Uterus (tissue), 4 donors: ENCODE results near the gene TBX5. TPM values are rescaled to one million over a fixed set of nuclear protein-coding genes. Genes with fewer than 3 reads are reported as not detected.

Source experiments
- DNase-seq, 2 donors: peaks; one replicate each; pipeline ENCODE4 v3.0.0-alpha.2; 2019 to 2020
- H3K27ac ChIP-seq, 2 donors: fragments of 200-600 bp; sonication (generic); 1 replicate in 1 of 2; 2 replicates in 1 of 2; pipeline ENCODE4 v1.5.1; 2016 to 2018
- H3K27me3 ChIP-seq, 2 donors: fragments of 200-600 bp; sonication (generic); one replicate each; pipeline ENCODE4 v1.5.1; 2018 to 2019; ENCODE audit warnings: control low read depth in 1 of 2
- H3K36me3 ChIP-seq, 2 donors: fragments of 200-600 bp; sonication (generic); one replicate each; pipeline ENCODE4 v1.5.1; 2019; ENCODE audit warnings: control low read depth in 1 of 2
- H3K4me1 ChIP-seq, 2 donors: fragments of 200-600 bp; sonication (generic); one replicate each; pipeline ENCODE4 v1.5.1; 2018 to 2019; ENCODE audit warnings: control low read depth in 1 of 2
- H3K4me3 ChIP-seq, 2 donors: fragments of 200-600 bp; sonication (generic); 1 replicate in 1 of 2; 2 replicates in 1 of 2; pipeline ENCODE4 v1.5.1; 2018 to 2019; ENCODE audit warnings: mild to moderate bottlenecking in 1 of 2
- H3K9me3 ChIP-seq, 2 donors: fragments of 200-600 bp; sonication (generic); one replicate each; pipeline ENCODE4 v1.5.1; 2019; ENCODE audit warnings: control low read depth in 1 of 2
- CTCF ChIP-seq, 4 experiments: fragments of 200-600 bp in 2 of 4; fragments of 450-650 bp in 2 of 4; sonication (generic) in 2 of 4; IDR thresholded peaks; one replicate each; pipeline ENCODE4 v1.5.1; 2016 to 2019; ENCODE audit warnings: antibody characterized with exemption in 4 of 4, mild to moderate bottlenecking in 2 of 4, moderate library complexity in 1 of 4
- POLR2A ChIP-seq, 2 donors: fragments of 450-650 bp; IDR thresholded peaks; one replicate each; pipeline ENCODE4 v1.6.1; 2016; ENCODE audit warnings: antibody characterized with exemption in 2 of 2, mild to moderate bottlenecking in 1 of 2, moderate library complexity in 1 of 2
- intact Hi-C: fragments of 100-400 bp; cut with DNase I; formaldehyde crosslinking; loops from one replicate; pipeline ENCODE4 v1.15.1; 2023; ENCODE audit warnings: low total_unique reads
- total RNA-seq, 4 donors: library from RNA; depleted of rRNA in 3 of 4; stranded (reverse); fragments of >200 nt in 3 of 4; gene quantifications; one replicate each; pipeline versions ENCODE4 v1.1.0 to v1.2.4, GENCODE V29; 2014 to 2023
- donor health status: DM: yes; HTN: yes; CAD: no.

Gene TBX5
- total RNA-seq, 4 donors from 2014 or later = not detected

GRCh38 chr12:114401328-114402083 lies 4.4 kb downstream of the TBX5 start:
- DNase-seq = no peak
- Histone ChIP-seq H3K4me1 (peaks cover 0 to 6% of the 10 kb centered on the region in 2 donors), H3K9me3 (no peaks in the 10 kb centered on the region), H3K4me3 (no peak overlapping the region), H3K27me3 (peaks cover 0 to 93% of the 10 kb centered on the region in 2 donors), H3K36me3 (no peaks in the 10 kb centered on the region), H3K27ac (no peak overlapping the region)
- no peak for TF ChIP-seq POLR2A (IDR thresholded peaks at IDR 0.05)
- no peak for TF ChIP-seq CTCF (IDR thresholded peaks at IDR 0.05)
- intact Hi-C loops = no loop called here

- TF ChIP-seq CTCF (IDR thresholded peaks at IDR 0.05) (no peak), POLR2A (IDR thresholded peaks at IDR 0.05) (no peak)
- intact Hi-C loops = no loop called here
- no peak for DNase-seq
- H3K4me1 ChIP-seq = peaks cover 0 to 11% of the 10 kb centered on the region in 2 donors
- H3K27ac ChIP-seq = no peak overlapping the region
- no peaks in the 10 kb centered on the region for H3K36me3 ChIP-seq
- H3K4me3 ChIP-seq = no peak overlapping the region
- peaks cover 0 to 92% of the 10 kb centered on the region in 2 donors for H3K27me3 ChIP-seq
- no peaks in the 10 kb centered on the region for H3K9me3 ChIP-seq
These were observed 5.0 kb downstream of the TBX5 start for GRCh38 chr12:114400925-114401324.

GRCh38 chr12:114400361-114400811 lies 5.6 kb downstream of the TBX5 start:
- Histone ChIP-seq H3K4me3 (no peak overlapping the region), H3K27me3 (peaks cover 0 to 89% of the 10 kb centered on the region in 2 donors), H3K9me3 (no peaks in the 10 kb centered on the region), H3K27ac (no peak overlapping the region), H3K4me1 (peaks cover 0 to 9% of the 10 kb centered on the region in 2 donors), H3K36me3 (no peaks in the 10 kb centered on the region)
- TF ChIP-seq POLR2A (IDR thresholded peaks at IDR 0.05) = no peak
- TF ChIP-seq CTCF (IDR thresholded peaks at IDR 0.05) = no peak
- intact Hi-C loops = no loop called here
- DNase-seq = no peak

- H3K27me3 ChIP-seq = peaks cover 0 to 89% of the 10 kb centered on the region in 2 donors
- no peak overlapping the region for H3K27ac ChIP-seq
These were observed 6.2 kb downstream of the TBX5 start for GRCh38 chr12:114399664-114400211.

More at GRCh38 chr12:114399664-114400211, 6.2 kb downstream of the TBX5 start:
- intact Hi-C loops = no loop called here
- peaks cover 0 to 5% of the 10 kb centered on the region in 2 donors for H3K4me1 ChIP-seq
- no peaks in the 10 kb centered on the region for H3K36me3 ChIP-seq
- TF ChIP-seq POLR2A (IDR thresholded peaks at IDR 0.05) (no peak), CTCF (IDR thresholded peaks at IDR 0.05) (no peak)
- H3K9me3 ChIP-seq = no peaks in the 10 kb centered on the region
- no peak for DNase-seq
- H3K4me3 ChIP-seq = no peak overlapping the region
